Measurements from ENCODE around the gene PARVA. TPM values are rescaled to one million over a fixed set of nuclear protein-coding genes. Genes with fewer than 3 reads are reported as not detected.

PARVA gene, protein sequence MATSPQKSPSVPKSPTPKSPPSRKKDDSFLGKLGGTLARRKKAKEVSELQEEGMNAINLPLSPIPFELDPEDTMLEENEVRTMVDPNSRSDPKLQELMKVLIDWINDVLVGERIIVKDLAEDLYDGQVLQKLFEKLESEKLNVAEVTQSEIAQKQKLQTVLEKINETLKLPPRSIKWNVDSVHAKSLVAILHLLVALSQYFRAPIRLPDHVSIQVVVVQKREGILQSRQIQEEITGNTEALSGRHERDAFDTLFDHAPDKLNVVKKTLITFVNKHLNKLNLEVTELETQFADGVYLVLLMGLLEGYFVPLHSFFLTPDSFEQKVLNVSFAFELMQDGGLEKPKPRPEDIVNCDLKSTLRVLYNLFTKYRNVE
- total RNA-seq (2021) = 18.1 and 21.8 TPM in 2 replicates
- long read RNA-seq, full-length matches to known transcripts = 100 of 118 reads
- long read RNA-seq, partial matches to known transcripts = 3 of 118 reads
- long read RNA-seq, other reads (novel, unspliced or antisense) = 15 of 118 reads

- Histone ChIP-seq H3K27me3 (ENCODE audit: insufficient read depth, low read length) (peaks cover 4% of the 10 kb centered on the region; the same call in 1 of the 2 replicates), H3K9ac (ENCODE audit: extremely low read depth, insufficient read length, low read length) (peak within 1 kb of the TSS; percentile 74), H2BK120ac (ENCODE audit: low read depth, low read length, poor library complexity, severe bottlenecking) (no peak within 1 kb of the TSS), H2BK15ac (ENCODE audit: low read depth, low read length) (no peak within 1 kb of the TSS), H3K79me1 (ENCODE audit: insufficient read depth, low read depth, low read length, poor library complexity, severe bottlenecking) (no peaks in the 10 kb centered on the region), H4K91ac (ENCODE audit: insufficient read length, low read depth, low read length) (peak within 1 kb of the TSS; percentile 35), H3K4ac (ENCODE audit: low read depth, low read length) (no peak within 1 kb of the TSS; the same call in 1 of the 2 replicates), H2BK20ac (ENCODE audit: low read depth, low read length, poor library complexity, severe bottlenecking) (no peak within 1 kb of the TSS), H3K23ac (ENCODE audit: insufficient read length, low read depth, low read length) (no peak within 1 kb of the TSS), H2AK5ac (ENCODE audit: insufficient read length, low read length) (no peak within 1 kb of the TSS), H3K9me3 (ENCODE audit: control insufficient read depth, low read depth, low read length) (no peaks in the 10 kb centered on the region), H2BK5ac (ENCODE audit: insufficient read length, low read length) (peak within 1 kb of the TSS; percentile 80), H3K56ac (ENCODE audit: insufficient read length, low read depth, low read length) (no peak within 1 kb of the TSS), H3K23me2 (ENCODE audit: insufficient read length, low read depth, low read length, poor library complexity, severe bottlenecking) (peaks cover 8% of the 10 kb centered on the region), H3K4me1 (ENCODE audit: insufficient read depth, low read length) (peaks cover 8% of the 10 kb centered on the region; the same call in 1 of the 2 replicates), H2AFZ (ENCODE audit: low read length) (peak within 1 kb of the TSS; percentile 96), H3K27ac (ENCODE audit: insufficient read length, low read depth, low read length) (peak within 1 kb of the TSS; percentile 60), H3K79me2 (ENCODE audit: insufficient read depth, low read length) (0 out of 2 replicates have a peak, but pooled peaks cover 3% of the 10 kb centered on the region), H2BK12ac (ENCODE audit: insufficient read length, low read depth, low read length) (peak within 1 kb of the TSS; percentile 80), H4K8ac (replicated peaks; ENCODE audit: insufficient read length, low read depth, low read length) (no peak within 1 kb of the TSS), H3K18ac (ENCODE audit: insufficient read length, low read depth, low read length) (peak within 1 kb of the TSS; percentile 95), H3K4me2 (ENCODE audit: insufficient read depth, insufficient read length, low read length) (peak within 1 kb of the TSS; percentile 84), H3K14ac (ENCODE audit: insufficient read depth, low read length) (peak within 1 kb of the TSS; percentile 95), H4K20me1 (ENCODE audit: control insufficient read depth, insufficient read depth, insufficient read length) (no peaks in the 10 kb centered on the region), H3T11ph (ENCODE audit: low read length) (no peak within 1 kb of the TSS), H4K5ac (ENCODE audit: insufficient read length, low read depth, low read length) (peak within 1 kb of the TSS; percentile 67)
- Mint-ChIP-seq H3K4me1 (peaks cover 21% of the 10 kb centered on the region in 2 experiments), H3K27ac (peak within 1 kb of the TSS; percentile 90 to 99 (median 98)), H3K9me3 (peaks cover 8 to 11% of the 10 kb centered on the region in 2 experiments), H3K27me3 (ENCODE audit: low read depth) (peaks cover 26% of the 10 kb centered on the region), H3K4me3 (peak within 1 kb of the TSS; percentile 89 to 95), H3K36me3 (ENCODE audit: insufficient read depth in 1 of 3, low read depth in 3 of 3) (peaks cover 0 to 12% (median 0%) of the 10 kb centered on the region in 3 experiments; a peak in 3 of 7 replicates)
- WGBS (ENCODE audit: extremely low coverage, insufficient read length, low lambda C conversion rate) = no CpG with 5 or more reads among the region's 55 CpGs
- no peak for TF ChIP-seq CTCF (conservative IDR thresholded peaks at IDR 0.05)
- DNase-seq = peak; percentile 85
Measured at GRCh38 chr11:12377106-12377823, at the start of gene PARVA. TSS of gene PARVA (plus strand) at chr11:12377571. CDS start at chr11:12377648, 77 bp downstream.
